IMR-90 (cell line): Measurements from ENCODE around the gene BRAT1. TPM values are rescaled to one million over a fixed set of nuclear protein-coding genes. Genes with fewer than 3 reads are reported as not detected.
"Not testable (repeated sequence)": the region's sequence is repeated elsewhere in the genome, so short reads cannot be mapped to it uniquely, and the experiment has no call there.

Experiments used
- ATAC-seq: fragments of 200-7000 bp; cut with Tn5 transposase; 2 replicates; pipeline ENCODE4 v1.9.1; 2020; ENCODE audit warnings: low read depth, mild to moderate bottlenecking, moderate library complexity
- BruUV-seq: library from RNA; stranded (reverse); fragments of 400-500 nt; replicated peaks from 2 replicates; lab custom pipeline; 2021; lab: Mats Ljungman, UMichigan
- CTCF ChIA-PET: fragments of 300-600 bp; formaldehyde crosslinking; extraction: SDS; loops from one replicate; lab custom pipeline; 2021; ENCODE audit warnings: antibody characterized with exemption; lab: Yijun Ruan, JAX
- POLR2A ChIA-PET: fragments of 300-600 bp; sonication (Branson Sonifier 250); formaldehyde crosslinking; loops from one replicate; lab custom pipeline; 2022; ENCODE audit warnings: antibody characterized with exemption; ENCODE audit not compliant: unreplicated experiment; lab: Charles Lee
- DNase-seq: peaks from one replicate; pipeline ENCODE4 v3.0.0; 2013
- H2AFZ ChIP-seq: replicated peaks from 2 replicates; pipeline ENCODE3; 2013; ENCODE audit warnings: low read length, mild to moderate bottlenecking; ENCODE audit not compliant: poor library complexity
- H2AK5ac ChIP-seq: 2 replicates; pipeline ENCODE4 v1.6.1; 2013; ENCODE audit warnings: low read depth, low read length, inconsistent platforms
- H2AK9ac ChIP-seq: replicated peaks from 2 replicates; pipeline ENCODE3; 2013; ENCODE audit warnings: mild to moderate bottlenecking, low read depth, low read length, moderate library complexity; ENCODE audit not compliant: poor library complexity
- H2BK120ac ChIP-seq: 2 replicates; pipeline ENCODE4 v1.6.1; 2013; ENCODE audit warnings: low read depth, low read length, inconsistent platforms
- H2BK15ac ChIP-seq: 3 replicates; pipeline ENCODE4 v1.6.1; 2013; ENCODE audit warnings: low read depth, low read length, inconsistent platforms
- H2BK20ac ChIP-seq: 2 replicates; pipeline ENCODE4 v1.6.1; 2013; ENCODE audit warnings: low read depth, mild to moderate bottlenecking, inconsistent platforms, low read length, moderate library complexity
- H2BK5ac ChIP-seq: 2 replicates; pipeline ENCODE4 v1.6.1; 2013; ENCODE audit warnings: mild to moderate bottlenecking, low read depth, low read length, inconsistent platforms; ENCODE audit not compliant: poor library complexity, severe bottlenecking
- H3K14ac ChIP-seq: replicated peaks from 2 replicates; pipeline ENCODE4 v1.6.1; 2013; ENCODE audit warnings: low read depth, low read length, inconsistent platforms
- H3K18ac ChIP-seq: 2 replicates; pipeline ENCODE4 v1.6.1; 2013; ENCODE audit warnings: low read depth, low read length, control low read depth
- H3K23ac ChIP-seq: 2 replicates; pipeline ENCODE4 v1.6.1; 2013; ENCODE audit warnings: low read depth, low read length, inconsistent platforms
- H3K27ac ChIP-seq: 2 replicates; pipeline ENCODE4 v1.5.1; 2013; ENCODE audit warnings: mild to moderate bottlenecking, control low read depth, low read length; ENCODE audit not compliant: insufficient read depth
- H3K27me3 ChIP-seq: 2 replicates; pipeline ENCODE4 v1.6.1; 2013; ENCODE audit warnings: low read length; ENCODE audit not compliant: control insufficient read depth, insufficient read depth
- H3K36me3 ChIP-seq: 2 replicates; pipeline ENCODE4 v1.6.1; 2013; ENCODE audit warnings: low read length, mixed read lengths; ENCODE audit not compliant: control insufficient read depth, insufficient read depth
- H3K4ac ChIP-seq: 2 replicates; pipeline ENCODE4 v1.6.1; 2013; ENCODE audit warnings: low read depth, low read length, inconsistent platforms
- H3K4me1 ChIP-seq: 2 replicates; pipeline ENCODE4 v1.6.1; 2013; ENCODE audit warnings: low read length, mixed read lengths; ENCODE audit not compliant: control insufficient read depth, insufficient read depth
- H3K4me2 ChIP-seq: 2 replicates; pipeline ENCODE4 v1.6.1; 2013; ENCODE audit warnings: low read depth, mild to moderate bottlenecking, control low read depth, low read length, moderate library complexity
- H3K4me3 ChIP-seq: 2 replicates; pipeline ENCODE4 v1.5.1; 2013; ENCODE audit warnings: low read depth, mild to moderate bottlenecking, control low read depth, low read length, moderate library complexity; ENCODE audit not compliant: insufficient read depth
- H3K56ac ChIP-seq: 2 replicates; pipeline ENCODE4 v1.6.1; 2013; ENCODE audit warnings: low read length, inconsistent platforms; ENCODE audit not compliant: insufficient read depth; ENCODE audit errors: extremely low read depth
- H3K79me1 ChIP-seq, 2 experiments: 2 replicates each; pipeline ENCODE4 v1.6.1; 2013; ENCODE audit warnings: low read length in 2 of 2, inconsistent platforms in 1 of 2, low read depth in 1 of 2
- H3K9ac ChIP-seq: 2 replicates; pipeline ENCODE4 v1.6.1; 2013; ENCODE audit warnings: low read depth, low read length, control low read depth
- H3K9me1 ChIP-seq: 2 replicates; pipeline ENCODE4 v1.6.1; 2013; ENCODE audit warnings: low read length, inconsistent platforms; ENCODE audit not compliant: insufficient read depth
- H3K9me3 ChIP-seq: 2 replicates; pipeline ENCODE4 v1.6.1; 2013; ENCODE audit warnings: low read length; ENCODE audit not compliant: control insufficient read depth, insufficient read depth
- H4K20me1 ChIP-seq: 2 replicates; pipeline ENCODE4 v1.6.1; 2013; ENCODE audit warnings: low read length, inconsistent platforms; ENCODE audit not compliant: insufficient read depth
- H4K5ac ChIP-seq: 2 replicates; pipeline ENCODE4 v1.6.1; 2013; ENCODE audit warnings: mild to moderate bottlenecking, low read depth, low read length, control low read depth
- H4K8ac ChIP-seq, 2 experiments: 2 replicates each; pipeline ENCODE4 v1.6.1; 2013; ENCODE audit warnings: low read depth in 2 of 2, low read length in 2 of 2, control low read depth in 1 of 2, inconsistent platforms in 1 of 2
- H4K91ac ChIP-seq: 2 replicates; pipeline ENCODE4 v1.6.1; 2013; ENCODE audit warnings: low read depth, low read length, inconsistent platforms; ENCODE audit not compliant: insufficient read depth
- WGBS, 2 experiments: methylation state at CpG; one replicate each; pipeline versions ENCODE4 v1.1.5 to v1.1.7; 2013; ENCODE audit warnings: missing lambda C conversion rate in 2 of 2; ENCODE audit not compliant: insufficient read length in 1 of 2; ENCODE audit errors: extremely low coverage in 2 of 2; 5-methylcytosine and 5-hydroxymethylcytosine counted together
- dilution Hi-C: fragments of 300-500 bp; cut with HindIII; formaldehyde crosslinking; loops from one replicate; pipeline ENCODE4 v1.14.3; 2018; ENCODE audit warnings: low sequenced_read_pairs; ENCODE audit not compliant: unreplicated experiment
- in situ Hi-C: fragments of 300-500 bp; cut with MboI; formaldehyde crosslinking; loops from 3 replicates; pipeline ENCODE4 v1.14.3; 2019; ENCODE audit warnings: low sequenced_read_pairs, inconsistent platforms, mixed read lengths
- intact Hi-C: fragments of 100-400 bp; cut with micrococcal nuclease; formaldehyde crosslinking; loops from 2 replicates; pipeline ENCODE4 v1.10.0; 2022
- polyA plus RNA-seq, 3 experiments: library from polyadenylated mRNA; depleted of rRNA; stranded (reverse); fragments of >200 nt; gene quantifications; 2 replicates each; pipeline ENCODE4 v1.2.3, GENCODE V29; 2012; ENCODE audit warnings: low replicate concordance in 1 of 3
- total RNA-seq: library from RNA; depleted of rRNA; stranded (reverse); fragments of >200 nt; gene quantifications from 2 replicates; pipeline ENCODE4 v1.2.3, GENCODE V29; 2012

Gene BRAT1
- total and polyA plus RNA-seq, 2 of the 4 experiments (the other 2 are of a cell fraction): 6.8 to 21.9 TPM

DNA sequence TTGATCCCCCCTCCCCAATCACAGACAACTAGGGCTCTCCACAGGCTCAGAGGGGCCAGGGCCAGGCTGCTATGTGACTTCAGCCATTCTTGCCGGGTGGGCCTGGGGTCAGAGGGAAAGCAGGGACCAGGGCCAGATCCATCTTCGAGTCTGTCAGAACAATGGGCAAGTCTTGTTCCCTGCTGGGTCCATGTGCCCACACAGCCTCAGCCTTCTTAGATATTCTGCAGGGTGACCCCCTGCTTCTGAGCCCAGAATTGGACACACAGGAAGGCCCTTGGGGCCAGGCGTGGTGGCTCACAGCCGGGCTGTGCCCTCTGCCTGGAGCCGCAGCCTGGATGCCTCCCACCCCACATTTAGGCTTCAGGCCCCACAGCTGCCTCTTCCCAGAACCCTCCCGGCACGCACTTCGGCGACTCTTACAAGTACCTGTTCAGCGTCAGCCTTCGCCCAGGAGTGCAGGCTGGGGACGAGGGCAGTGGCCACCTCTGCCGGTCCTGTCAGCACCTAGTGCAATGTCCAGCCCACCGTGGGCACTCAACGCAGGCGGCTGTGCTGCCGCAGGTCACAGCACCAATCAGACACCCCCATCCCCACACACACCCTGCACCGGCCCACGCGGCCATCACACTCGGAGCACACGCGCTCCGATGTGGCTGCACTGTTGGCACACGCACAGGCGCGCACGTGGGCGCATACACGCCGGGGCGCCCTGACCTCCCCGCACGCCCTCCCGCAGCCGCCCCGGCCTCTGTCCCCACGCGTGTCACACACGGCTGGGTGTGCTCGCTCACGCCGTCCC lies 24.1 kb downstream of the BRAT1 start:
- intact Hi-C loops, H3K4me2 ChIP-seq, H3K9me1 ChIP-seq, POLR2A ChIA-PET, H3K14ac ChIP-seq, H3K56ac ChIP-seq, H3K23ac ChIP-seq, dilution Hi-C loops, H4K91ac ChIP-seq, H3K27ac ChIP-seq, ATAC-seq, H2BK20ac ChIP-seq, H3K9me3 ChIP-seq, H3K9ac ChIP-seq, H3K36me3 ChIP-seq, BruUV-seq, H2AFZ ChIP-seq, H3K79me1 ChIP-seq, DNase-seq, H4K20me1 ChIP-seq, H3K27me3 ChIP-seq, CTCF ChIA-PET, in situ Hi-C loops, H3K4me3 ChIP-seq, H3K18ac ChIP-seq: not testable (repeated sequence)
- H2AK9ac ChIP-seq: peak overlapping the region; percentile 73
- peak overlapping the region; percentile 27; the same call in 1 of the 3 replicates for H2BK15ac ChIP-seq
- H4K5ac ChIP-seq: 0 out of 2 replicates have a peak overlapping the region, but pooled peaks have one; percentile 6
- H2AK5ac ChIP-seq: peak overlapping the region; percentile 52; the same call in 1 of the 2 replicates
- WGBS, 2 experiments: 90% methylated on average over 5 of the region's 43 CpGs; no CpG with 5 or more reads in 1 of the 2 experiments
- peaks cover 29% of the 10 kb centered on the region for H3K4me1 ChIP-seq
- peak overlapping the region; percentile 2; the same call in 1 of the 2 replicates for H2BK120ac ChIP-seq
- H2BK5ac ChIP-seq: peak overlapping the region; percentile 15
- H4K8ac ChIP-seq: peak overlapping the region in 1 of 2 experiments; percentile 9; a peak in 1 of 4 replicates
- H3K4ac ChIP-seq: 0 out of 2 replicates have a peak overlapping the region, but pooled peaks have one; percentile 2
